ENCODE data around the gene PKIG. TPM values are rescaled to one million over a fixed set of nuclear protein-coding genes. Genes with fewer than 3 reads are reported as not detected.

Gene PKIG
- total RNA-seq, 1 experiment from 2014 or later, result 27.0 TPM

DNA sequence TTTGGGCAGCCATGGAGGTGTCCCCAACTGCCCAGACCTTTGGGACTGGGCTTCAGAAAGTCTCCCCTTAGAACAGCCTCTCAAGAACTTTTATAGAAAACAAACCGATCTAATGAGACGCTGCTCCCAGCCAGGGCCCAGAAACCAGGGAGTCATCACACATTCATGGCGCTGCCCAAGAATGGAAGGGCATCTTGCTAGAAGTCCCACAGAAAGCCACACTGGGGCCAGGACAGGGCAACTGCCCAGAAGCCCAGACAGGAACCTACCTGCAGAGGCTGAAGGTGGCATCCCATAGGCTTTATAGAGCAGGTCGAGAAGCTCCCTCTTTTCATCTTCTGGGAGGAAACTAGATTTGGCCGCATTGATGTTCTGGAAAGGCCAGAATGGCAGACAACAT is 37.7 kb downstream of the PKIG start:
- no CpG with 5 or more reads among the region's 5 CpGs for WGBS (ENCODE audit: extremely low coverage, insufficient read length, low lambda C conversion rate)
- DNase-seq, result no peak
- Mint-ChIP-seq H3K4me1 (peaks cover 34 to 39% of the 10 kb centered on the region in 2 experiments), H3K27me3 (ENCODE audit: low read depth) (peaks cover 72% of the 10 kb centered on the region), H3K27ac (no peak overlapping the region), H3K9me3 (no peaks in the 10 kb centered on the region; a peak in 1 of 5 replicates), H3K36me3 (ENCODE audit: insufficient read depth in 1 of 3, low read depth in 3 of 3) (peaks cover 34 to 63% (median 54%) of the 10 kb centered on the region in 3 experiments), H3K4me3 (no peak overlapping the region)
- no peak overlapping the region for H2BK20ac ChIP-seq (ENCODE audit: low read depth, low read length, poor library complexity, severe bottlenecking)
- no peak overlapping the region for H2BK12ac ChIP-seq (ENCODE audit: insufficient read length, low read depth, low read length)
- no peaks in the 10 kb centered on the region for H4K20me1 ChIP-seq (ENCODE audit: control insufficient read depth, insufficient read depth, insufficient read length)
- H4K8ac ChIP-seq (replicated peaks; ENCODE audit: insufficient read length, low read depth, low read length), result no peak overlapping the region
- no peak overlapping the region for H4K91ac ChIP-seq (ENCODE audit: insufficient read length, low read depth, low read length)
- no peak overlapping the region for H3K27ac ChIP-seq (ENCODE audit: insufficient read length, low read depth, low read length)
- no peak overlapping the region for H2BK5ac ChIP-seq (ENCODE audit: insufficient read length, low read length)
- no peak overlapping the region for H2AFZ ChIP-seq (ENCODE audit: low read length)
- H3K4me2 ChIP-seq (ENCODE audit: insufficient read depth, insufficient read length, low read length), result no peak overlapping the region
- no peak overlapping the region for H3T11ph ChIP-seq (ENCODE audit: low read length)
- H3K79me1 ChIP-seq (ENCODE audit: insufficient read depth, low read depth, low read length, poor library complexity, severe bottlenecking), result no peaks in the 10 kb centered on the region
- no peak overlapping the region for H2AK5ac ChIP-seq (ENCODE audit: insufficient read length, low read length)
- TF ChIP-seq, protein P1, sequence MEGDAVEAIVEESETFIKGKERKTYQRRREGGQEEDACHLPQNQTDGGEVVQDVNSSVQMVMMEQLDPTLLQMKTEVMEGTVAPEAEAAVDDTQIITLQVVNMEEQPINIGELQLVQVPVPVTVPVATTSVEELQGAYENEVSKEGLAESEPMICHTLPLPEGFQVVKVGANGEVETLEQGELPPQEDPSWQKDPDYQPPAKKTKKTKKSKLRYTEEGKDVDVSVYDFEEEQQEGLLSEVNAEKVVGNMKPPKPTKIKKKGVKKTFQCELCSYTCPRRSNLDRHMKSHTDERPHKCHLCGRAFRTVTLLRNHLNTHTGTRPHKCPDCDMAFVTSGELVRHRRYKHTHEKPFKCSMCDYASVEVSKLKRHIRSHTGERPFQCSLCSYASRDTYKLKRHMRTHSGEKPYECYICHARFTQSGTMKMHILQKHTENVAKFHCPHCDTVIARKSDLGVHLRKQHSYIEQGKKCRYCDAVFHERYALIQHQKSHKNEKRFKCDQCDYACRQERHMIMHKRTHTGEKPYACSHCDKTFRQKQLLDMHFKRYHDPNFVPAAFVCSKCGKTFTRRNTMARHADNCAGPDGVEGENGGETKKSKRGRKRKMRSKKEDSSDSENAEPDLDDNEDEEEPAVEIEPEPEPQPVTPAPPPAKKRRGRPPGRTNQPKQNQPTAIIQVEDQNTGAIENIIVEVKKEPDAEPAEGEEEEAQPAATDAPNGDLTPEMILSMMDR (conservative IDR thresholded peaks at IDR 0.05), result no peak
- no peaks in the 10 kb centered on the region for H3K23me2 ChIP-seq (ENCODE audit: insufficient read length, low read depth, low read length, poor library complexity, severe bottlenecking)
- no peak overlapping the region for H4K5ac ChIP-seq (ENCODE audit: insufficient read length, low read depth, low read length)
- H3K18ac ChIP-seq (ENCODE audit: insufficient read length, low read depth, low read length), result no peak overlapping the region
- peaks cover 6% of the 10 kb centered on the region; the same call in 1 of the 2 replicates for H3K27me3 ChIP-seq (ENCODE audit: insufficient read depth, low read length)
- H3K23ac ChIP-seq (ENCODE audit: insufficient read length, low read depth, low read length), result no peak overlapping the region
- H3K14ac ChIP-seq (ENCODE audit: insufficient read depth, low read length), result no peak overlapping the region
- no peaks in the 10 kb centered on the region for H3K79me2 ChIP-seq (ENCODE audit: insufficient read depth, low read length)
- H3K9ac ChIP-seq (ENCODE audit: extremely low read depth, insufficient read length, low read length), result no peak overlapping the region
- H3K56ac ChIP-seq (ENCODE audit: insufficient read length, low read depth, low read length), result no peak overlapping the region
- no peak overlapping the region for H2BK120ac ChIP-seq (ENCODE audit: low read depth, low read length, poor library complexity, severe bottlenecking)
- no peaks in the 10 kb centered on the region for H3K9me3 ChIP-seq (ENCODE audit: control insufficient read depth, low read depth, low read length)
- no peak overlapping the region for H3K4ac ChIP-seq (ENCODE audit: low read depth, low read length)
- H2BK15ac ChIP-seq (ENCODE audit: low read depth, low read length), result no peak overlapping the region
- no peaks in the 10 kb centered on the region; the same call in 1 of the 2 replicates for H3K4me1 ChIP-seq (ENCODE audit: insufficient read depth, low read length)
